Vagina (tissue), 2 donors: ENCODE results near the gene IQSEC3.

Experiments used
- CTCF ChIP-seq, 3 experiments: fragments of 450-650 bp in 2 of 3; fragments of 200-600 bp in 1 of 3; sonication (generic) in 1 of 3; IDR thresholded peaks; one replicate each; pipeline ENCODE4 v1.5.1; 2017 to 2019; ENCODE audit warnings: antibody characterized with exemption in 3 of 3, mild to moderate bottlenecking in 2 of 3, moderate library complexity in 2 of 3
- POLR2A ChIP-seq, 2 donors: fragments of 450-650 bp; IDR thresholded peaks; one replicate each; pipeline ENCODE4 v1.6.1; 2017; ENCODE audit warnings: antibody characterized with exemption in 2 of 2, mild to moderate bottlenecking in 2 of 2, moderate library complexity in 2 of 2
- POLR2AphosphoS5 ChIP-seq, 2 donors: sonication (generic); formaldehyde crosslinking; IDR thresholded peaks; one replicate each; pipeline ENCODE4 v1.9.0; 2017; ENCODE audit warnings: antibody characterized with exemption in 2 of 2, mild to moderate bottlenecking in 2 of 2, low read depth in 1 of 2; ENCODE audit not compliant: insufficient read depth in 1 of 2

GRCh38 chr12:184811-185575, 118.4 kb downstream of the IQSEC3 start:
- TF ChIP-seq CTCF (IDR thresholded peaks at IDR 0.05) (no peak), POLR2A (IDR thresholded peaks at IDR 0.05) (no peak), POLR2AphosphoS5 (IDR thresholded peaks at IDR 0.05; ENCODE audit: insufficient read depth in 1 of 2, low read depth in 1 of 2) (no peak)
